Stomach smooth muscle (tissue), 2 donors: Measurements from ENCODE around the gene ARHGAP19.
A peak's percentile ranks its signal among the peaks of the same experiment; 100 is the strongest.

Experiments used
- H3K27ac ChIP-seq: one replicate; pipeline ENCODE4 v1.7.0; 2013; ENCODE audit warnings: mild to moderate bottlenecking, low read length, inconsistent platforms
- H3K27me3 ChIP-seq, 2 donors: one replicate each; pipeline ENCODE4 v1.7.0; 2013; ENCODE audit warnings: low read length in 2 of 2; ENCODE audit not compliant: insufficient read depth in 2 of 2, control insufficient read depth in 1 of 2
- H3K36me3 ChIP-seq, 2 donors: one replicate each; pipeline ENCODE4 v1.7.0; 2013; ENCODE audit warnings: low read length in 2 of 2; ENCODE audit not compliant: control insufficient read depth in 2 of 2, insufficient read depth in 2 of 2
- H3K4me1 ChIP-seq: one replicate; pipeline ENCODE4 v1.7.0; 2013; ENCODE audit warnings: low read length; ENCODE audit not compliant: control insufficient read depth, insufficient read depth
- H3K4me3 ChIP-seq, 2 donors: one replicate each; pipeline ENCODE4 v1.7.0; 2013; ENCODE audit warnings: low read length in 2 of 2
- H3K9ac ChIP-seq, 2 donors: one replicate each; pipeline ENCODE4 v1.7.0; 2013; ENCODE audit warnings: low read length in 2 of 2, mild to moderate bottlenecking in 1 of 2
- H3K9me3 ChIP-seq, 2 donors: one replicate each; pipeline ENCODE4 v1.7.0; 2013; ENCODE audit warnings: low read length in 2 of 2; ENCODE audit not compliant: control insufficient read depth in 2 of 2
- donor health status: healthy.
- donor health status: Pancreatic carcinoma.

The ARHGAP19 gene

DNA sequence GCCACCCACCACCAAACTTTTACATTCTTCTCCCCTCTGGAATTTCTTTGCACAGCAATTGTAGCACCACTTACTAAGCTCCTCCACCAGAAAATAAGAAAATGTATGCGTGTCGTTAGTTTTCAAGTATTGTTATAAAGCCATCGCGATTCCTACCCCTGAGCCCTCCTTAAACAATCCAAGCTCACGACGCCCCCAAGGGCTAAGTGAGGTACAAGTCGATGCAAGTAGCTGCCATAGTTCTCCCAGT is 40.8 kb upstream of the ARHGAP19 start:
- Histone ChIP-seq H3K36me3 (peaks cover 3 to 7% of the 10 kb centered on the region in 2 donors), H3K9ac (peak overlapping the region; percentile 78 to 91), H3K4me3 (peak overlapping the region; percentile 83 to 84), H3K27me3 (no peaks in the 10 kb centered on the region), H3K4me1 (peaks cover 35% of the 10 kb centered on the region), H3K27ac (peak overlapping the region; percentile 87), H3K9me3 (no peaks in the 10 kb centered on the region)

DNA sequence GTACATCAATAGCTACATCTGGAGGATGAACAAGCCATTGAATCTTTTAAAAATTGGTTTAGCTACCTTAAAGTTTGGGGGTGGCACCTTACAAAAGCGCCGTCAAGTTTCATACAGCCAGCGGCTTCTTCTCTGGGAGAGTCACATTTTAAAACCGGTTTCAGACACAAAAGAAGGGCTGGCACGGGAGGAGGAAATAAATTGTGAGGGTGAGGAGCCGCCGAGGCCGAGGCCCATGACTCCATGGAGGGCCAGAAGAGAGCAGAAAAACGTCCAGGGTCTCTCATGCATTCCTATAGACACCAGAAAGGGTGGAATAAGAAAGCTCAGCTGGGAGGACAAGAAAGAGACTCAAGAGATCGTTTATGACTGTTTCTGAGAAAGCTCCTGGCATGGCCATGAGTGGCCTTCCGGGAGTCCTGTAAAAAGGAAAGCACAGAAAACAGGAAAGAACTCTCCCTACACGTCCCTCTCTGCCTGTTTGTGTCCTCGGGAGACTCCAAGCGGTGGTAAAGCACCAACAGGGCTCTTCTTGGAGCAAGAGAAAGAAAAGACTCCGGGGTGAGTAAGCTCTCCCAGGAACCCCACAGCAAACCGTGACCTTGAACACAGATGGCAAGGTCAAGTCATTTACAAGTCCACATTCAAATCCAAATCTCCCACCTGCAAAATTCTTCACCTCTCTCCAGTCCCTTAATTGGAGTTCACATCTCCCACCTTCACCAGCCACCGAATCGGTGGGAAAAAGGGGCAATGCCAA is 40.3 kb upstream of the ARHGAP19 start:
- no peaks in the 10 kb centered on the region for H3K27me3 ChIP-seq
- H3K9me3 ChIP-seq: no peaks in the 10 kb centered on the region
- H3K36me3 ChIP-seq: peaks cover 3 to 7% of the 10 kb centered on the region in 2 donors
- H3K4me3 ChIP-seq: peak overlapping the region; percentile 83 to 84
- H3K9ac ChIP-seq: peak overlapping the region; percentile 78 to 91
- peaks cover 35% of the 10 kb centered on the region for H3K4me1 ChIP-seq
- peak overlapping the region; percentile 87 for H3K27ac ChIP-seq

DNA sequence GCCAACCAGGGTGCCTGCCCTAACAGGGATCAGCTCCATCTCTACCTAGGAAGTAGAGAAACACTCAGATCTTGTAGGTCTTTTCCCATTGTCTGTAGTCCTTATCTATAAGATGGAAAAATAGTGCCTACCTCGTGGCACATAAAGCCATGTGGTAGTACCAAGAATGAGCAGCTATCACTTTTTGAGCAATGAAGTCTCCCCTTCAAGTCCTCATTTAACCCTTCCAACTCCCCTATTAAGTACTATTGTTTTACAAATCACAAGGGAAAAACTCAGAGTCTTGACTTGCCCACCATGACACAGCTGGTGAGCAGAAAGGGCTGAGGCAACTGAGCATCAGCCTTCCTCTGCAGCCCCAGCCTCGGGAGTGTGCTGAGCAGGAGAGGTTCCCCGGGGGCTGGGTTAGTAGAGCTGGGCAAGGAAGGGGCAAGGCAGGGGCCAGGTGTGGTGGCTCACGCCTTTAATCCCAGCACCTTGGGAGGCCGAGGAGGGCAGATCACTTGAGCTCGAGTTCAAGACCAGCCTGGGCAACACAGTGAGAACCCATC is 38.8 kb upstream of the ARHGAP19 start:
- Histone ChIP-seq H3K9me3 (no peaks in the 10 kb centered on the region), H3K27me3 (no peaks in the 10 kb centered on the region), H3K9ac (no peak overlapping the region), H3K4me3 (peak overlapping the region in 1 of 2 donors; percentile 40), H3K27ac (no peak overlapping the region), H3K4me1 (peaks cover 31% of the 10 kb centered on the region), H3K36me3 (peaks cover 3 to 7% of the 10 kb centered on the region in 2 donors)

DNA sequence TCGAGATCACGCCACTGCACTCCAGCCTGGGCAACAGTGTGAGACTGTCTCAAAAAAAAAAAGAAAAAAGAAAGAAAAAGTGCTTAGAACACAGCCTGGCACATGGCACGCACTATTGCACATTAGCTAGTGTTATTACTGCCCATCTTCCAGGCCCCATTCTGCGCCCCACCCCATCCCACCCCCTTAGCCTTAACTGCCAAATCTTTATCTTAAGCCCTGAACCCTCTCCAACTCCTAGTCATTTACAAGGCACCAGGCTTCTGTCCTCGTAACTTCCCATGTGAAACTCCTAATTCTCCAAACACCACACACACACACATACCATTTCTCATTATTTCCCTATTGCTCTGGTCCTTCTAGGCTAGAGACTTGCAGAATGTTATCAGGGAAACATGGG is 37.3 kb upstream of the ARHGAP19 start:
- no peak overlapping the region for H3K4me3 ChIP-seq
- H3K9me3 ChIP-seq: no peaks in the 10 kb centered on the region
- H3K36me3 ChIP-seq: peaks cover 3 to 7% of the 10 kb centered on the region in 2 donors
- no peak overlapping the region for H3K27ac ChIP-seq
- H3K9ac ChIP-seq: no peak overlapping the region
- H3K4me1 ChIP-seq: peaks cover 29% of the 10 kb centered on the region
- no peaks in the 10 kb centered on the region for H3K27me3 ChIP-seq

DNA sequence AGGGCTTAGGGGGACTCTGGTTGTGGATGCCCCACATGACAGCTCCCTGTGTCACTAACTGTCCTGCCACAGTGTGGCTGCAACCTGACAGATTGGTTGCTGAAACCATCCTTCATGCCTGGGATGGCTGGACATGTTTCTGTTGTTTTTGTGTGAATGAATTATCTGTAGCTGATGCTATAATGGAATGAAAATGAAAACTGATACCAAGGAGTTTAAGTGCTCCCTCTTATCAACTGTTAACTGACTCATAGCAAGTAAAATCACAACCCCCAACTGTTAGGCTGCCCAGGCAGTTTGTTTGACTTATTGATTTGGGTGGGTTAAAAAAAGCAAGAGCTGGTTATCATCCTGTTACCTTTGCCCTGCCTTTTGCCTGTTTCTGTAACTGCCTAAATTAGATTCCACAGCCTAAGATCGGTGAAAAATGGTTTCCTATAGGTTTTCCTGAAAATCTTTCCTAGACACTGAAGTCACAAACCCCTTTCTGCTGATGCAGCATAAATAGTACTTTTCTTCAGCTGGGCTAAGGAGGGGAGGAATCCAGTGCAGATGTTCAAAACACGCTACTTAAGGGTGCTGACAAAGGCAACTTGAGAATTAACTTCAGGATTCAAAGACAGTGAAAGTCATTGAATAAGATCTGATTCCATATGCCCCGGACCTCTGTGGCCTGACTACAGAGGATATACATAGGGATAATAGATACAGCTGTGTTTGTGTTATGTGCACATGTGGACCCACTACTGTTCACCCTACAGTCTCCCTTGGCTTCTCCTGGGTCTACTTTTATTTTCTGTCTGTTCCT is 36.4 kb upstream of the ARHGAP19 start:
- no peak overlapping the region for H3K4me3 ChIP-seq
- H3K4me1 ChIP-seq: peaks cover 28% of the 10 kb centered on the region
- peaks cover 3 to 7% of the 10 kb centered on the region in 2 donors for H3K36me3 ChIP-seq
- no peak overlapping the region for H3K27ac ChIP-seq
- no peaks in the 10 kb centered on the region for H3K27me3 ChIP-seq
- no peaks in the 10 kb centered on the region for H3K9me3 ChIP-seq
- no peak overlapping the region for H3K9ac ChIP-seq

DNA sequence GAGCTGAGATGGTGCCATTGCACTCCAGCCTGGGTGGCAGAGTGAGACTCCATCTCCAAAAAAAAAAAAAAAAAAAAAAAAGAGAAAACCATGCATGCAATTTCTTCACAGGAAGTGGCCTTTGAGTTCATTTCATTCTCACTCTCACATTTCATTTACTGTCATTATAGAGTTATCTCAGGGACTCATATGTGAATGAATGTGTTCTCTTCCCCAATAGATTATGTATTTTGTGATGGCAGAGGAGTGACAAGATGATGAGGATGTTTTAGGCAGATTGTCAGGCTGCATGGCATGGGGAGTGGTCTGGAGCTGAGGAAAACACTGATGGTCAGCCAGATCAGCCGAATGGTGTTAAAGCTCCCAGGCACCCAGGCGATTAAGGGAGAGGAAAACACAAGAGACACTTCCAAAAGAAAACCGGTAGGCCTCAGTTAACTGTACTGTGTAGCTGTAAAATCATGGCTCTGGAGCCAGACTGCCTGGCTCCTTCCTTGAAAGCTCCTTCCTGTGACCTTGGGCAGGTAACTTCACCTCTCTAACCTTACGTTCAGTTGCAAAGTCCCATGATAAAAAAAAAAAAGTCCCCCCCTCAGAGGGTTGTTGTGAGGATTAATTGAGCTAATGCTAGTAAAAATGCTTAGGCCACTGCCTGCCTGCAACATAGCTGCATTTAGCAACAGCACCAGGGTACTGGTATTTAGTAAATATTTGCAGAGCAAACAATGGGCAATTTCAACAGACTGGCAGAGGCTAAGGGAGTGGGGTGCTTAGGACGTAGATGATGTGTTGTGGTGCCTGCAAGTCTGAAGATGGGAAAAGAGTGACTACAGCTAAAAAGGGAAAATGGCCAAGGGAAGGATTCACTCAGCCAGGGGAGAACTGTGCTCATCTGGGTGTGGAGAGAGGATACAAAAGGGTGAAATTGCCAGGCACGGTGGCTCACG is 35.2 kb upstream of the ARHGAP19 start:
- peaks cover 23% of the 10 kb centered on the region for H3K4me1 ChIP-seq
- no peak overlapping the region for H3K27ac ChIP-seq
- no peak overlapping the region for H3K4me3 ChIP-seq
- H3K9me3 ChIP-seq: no peaks in the 10 kb centered on the region
- peaks cover 3 to 7% of the 10 kb centered on the region in 2 donors for H3K36me3 ChIP-seq
- H3K9ac ChIP-seq: no peak overlapping the region
- no peaks in the 10 kb centered on the region for H3K27me3 ChIP-seq

DNA sequence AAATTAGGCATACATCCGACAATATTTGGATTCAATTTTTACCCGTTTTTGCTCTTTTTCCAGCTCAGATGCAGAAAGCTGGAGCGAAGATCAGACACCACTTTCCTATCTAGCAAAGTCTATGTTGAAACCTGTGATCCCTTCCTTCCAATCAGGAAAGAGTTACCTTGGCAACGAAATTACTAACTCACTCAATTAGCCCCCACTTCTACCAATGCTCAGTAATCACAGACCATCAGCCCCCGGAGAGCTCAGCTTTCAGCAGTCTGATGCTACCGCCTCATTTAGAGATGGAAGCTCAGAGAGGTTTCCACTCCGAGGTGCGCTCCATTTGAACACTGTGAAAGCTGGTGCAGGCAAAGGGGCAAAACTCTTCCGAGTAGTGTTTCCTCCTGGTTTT is 33.3 kb upstream of the ARHGAP19 start:
- H3K27me3 ChIP-seq: no peaks in the 10 kb centered on the region
- no peak overlapping the region for H3K9ac ChIP-seq
- H3K4me1 ChIP-seq: peaks cover 13% of the 10 kb centered on the region
- no peak overlapping the region for H3K27ac ChIP-seq
- no peaks in the 10 kb centered on the region for H3K9me3 ChIP-seq
- no peak overlapping the region for H3K4me3 ChIP-seq
- peaks cover 3 to 7% of the 10 kb centered on the region in 2 donors for H3K36me3 ChIP-seq

DNA sequence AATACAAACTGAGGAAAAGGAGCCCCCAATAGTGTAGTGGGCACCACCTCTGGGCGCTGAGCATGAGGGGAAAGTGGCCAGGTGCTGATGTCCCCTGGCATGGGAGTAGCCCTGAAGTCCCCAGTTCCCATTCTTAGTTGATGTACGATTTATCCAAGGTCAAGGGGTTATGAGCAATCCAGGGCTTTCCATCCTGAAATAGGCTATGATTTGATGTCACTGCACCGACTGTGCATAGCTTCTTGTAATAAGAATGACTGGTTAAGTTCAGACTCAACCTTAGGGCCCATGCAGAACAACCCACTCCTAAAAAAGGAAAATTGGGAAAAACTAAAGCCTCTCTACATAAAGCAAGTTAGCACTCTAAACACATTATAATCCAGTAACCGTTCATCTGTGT is 31.1 kb upstream of the ARHGAP19 start:
- H3K9ac ChIP-seq: no peak overlapping the region
- peaks cover 26% of the 10 kb centered on the region for H3K4me1 ChIP-seq
- H3K36me3 ChIP-seq: no peaks in the 10 kb centered on the region

DNA sequence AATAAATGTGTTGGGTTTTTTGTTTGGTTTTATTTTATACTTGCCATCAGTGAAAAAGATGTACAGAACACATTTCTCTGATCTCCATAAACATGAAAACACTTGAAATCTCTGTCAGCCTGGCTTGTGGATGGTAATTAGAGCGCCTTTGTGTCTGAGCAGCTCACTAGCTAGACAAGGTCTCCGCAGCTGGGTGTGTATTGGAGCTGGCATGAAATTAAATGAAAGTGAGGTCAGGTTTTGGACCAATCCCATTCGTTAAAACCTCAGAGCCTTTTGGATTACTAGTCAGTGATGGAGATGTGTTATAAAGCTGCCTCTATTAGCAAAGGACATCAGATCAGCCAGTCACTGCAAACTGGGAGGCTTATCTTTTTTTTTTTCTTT is 29.4 kb upstream of the ARHGAP19 start:
- Histone ChIP-seq H3K4me3 (no peak overlapping the region), H3K9me3 (no peaks in the 10 kb centered on the region), H3K27me3 (no peaks in the 10 kb centered on the region), H3K4me1 (peaks cover 28% of the 10 kb centered on the region), H3K36me3 (no peaks in the 10 kb centered on the region), H3K27ac (no peak overlapping the region), H3K9ac (peak overlapping the region in 1 of 2 donors; percentile 13)

More for the DNA sequence above, 31.1 kb upstream of the ARHGAP19 start:
- Histone ChIP-seq H3K4me3 (no peak overlapping the region), H3K9me3 (no peaks in the 10 kb centered on the region), H3K27me3 (no peaks in the 10 kb centered on the region), H3K27ac (no peak overlapping the region)

DNA sequence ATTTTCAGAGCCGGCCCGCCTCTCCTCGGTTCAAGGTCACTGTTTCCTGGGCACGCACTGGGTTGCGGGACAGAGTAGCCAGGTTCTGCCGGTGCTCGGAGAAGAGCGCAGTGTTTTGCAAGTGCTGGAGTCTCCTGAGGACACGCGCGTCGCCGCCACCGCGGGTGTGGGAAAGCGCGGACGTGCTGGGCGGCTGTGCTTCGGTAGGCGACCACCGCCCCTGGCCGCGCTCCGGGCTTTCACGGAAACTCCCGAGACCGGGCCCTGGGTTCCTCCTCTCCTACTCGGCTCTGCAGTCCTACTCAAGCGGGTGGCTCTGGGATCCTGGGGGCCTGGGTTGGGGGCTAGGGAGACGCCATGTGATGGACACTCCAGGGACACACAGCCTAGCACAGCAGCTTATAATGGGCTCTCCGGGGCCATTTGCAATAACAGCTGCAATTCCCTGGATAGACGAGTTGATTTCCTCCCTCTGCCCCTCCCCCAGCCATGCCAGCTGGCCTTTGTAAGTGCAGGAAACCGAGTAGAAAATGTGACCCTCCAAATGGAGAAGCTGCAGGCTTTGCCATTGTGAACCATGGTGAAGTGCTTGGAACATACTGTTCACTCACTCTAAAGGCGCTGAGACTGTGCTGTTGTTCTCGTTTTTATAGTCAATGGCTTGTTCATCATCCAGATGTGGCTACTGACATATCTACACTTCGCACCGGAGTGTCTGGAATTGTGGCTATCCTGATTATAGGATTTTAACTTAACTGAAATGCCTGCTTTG is 28.8 kb upstream of the ARHGAP19 start:
- peak overlapping the region; percentile 10 to 86 for H3K4me3 ChIP-seq
- H3K9ac ChIP-seq: peak overlapping the region in 1 of 2 donors; percentile 87
- H3K27me3 ChIP-seq: no peaks in the 10 kb centered on the region
- no peak overlapping the region for H3K27ac ChIP-seq
- peaks cover 28% of the 10 kb centered on the region for H3K4me1 ChIP-seq
- no peaks in the 10 kb centered on the region for H3K36me3 ChIP-seq
- no peaks in the 10 kb centered on the region for H3K9me3 ChIP-seq
